Adrenal gland (tissue), 12 donors: ENCODE data around the gene SLC35F6. TPM values are rescaled to one million over a fixed set of nuclear protein-coding genes. Genes with fewer than 3 reads are reported as not detected.

Experiments
- DNase-seq, 7 donors: peaks; one replicate each; pipeline ENCODE4 v3.0.0-alpha.2; 2019 to 2020
- H3K27ac ChIP-seq, 5 donors: fragments of 200-600 bp; sonication (generic) in 4 of 5; 1 replicate in 3 of 5; 2 replicates in 2 of 5; pipeline versions ENCODE4 v1.5.1 to v1.8.0; 2016 to 2020; ENCODE audit warnings: mild to moderate bottlenecking in 1 of 5
- H3K27me3 ChIP-seq: fragments of 200-600 bp; 2 replicates; pipeline ENCODE4 v1.8.0; 2021
- H3K36me3 ChIP-seq, 2 donors: fragments of 200-600 bp; replicated peaks in 1 of 2; 1 replicate in 1 of 2; 2 replicates in 1 of 2; pipeline versions ENCODE4 v1.5.1 to v1.8.0; 2018 to 2022
- H3K4me1 ChIP-seq, 2 donors: fragments of 200-600 bp; replicated peaks in 1 of 2; 1 replicate in 1 of 2; 2 replicates in 1 of 2; pipeline versions ENCODE4 v1.5.1 to v1.8.0; 2018 to 2021
- H3K4me3 ChIP-seq, 4 donors: fragments of 200-600 bp; sonication (generic) in 3 of 4; one replicate each; pipeline ENCODE4 v1.5.1; 2016 to 2018
- H3K9me3 ChIP-seq, 3 donors: fragments of 200-600 bp; sonication (generic) in 1 of 3; replicated peaks in 1 of 3; 1 replicate in 2 of 3; 2 replicates in 1 of 3; pipeline versions ENCODE4 v1.5.1 to v1.8.0; 2016 to 2021
- CTCF ChIP-seq, 6 experiments: fragments of 450-650 bp in 4 of 6; fragments of 200-600 bp in 2 of 6; sonication (generic) in 1 of 6; IDR thresholded peaks; 1 replicate in 5 of 6; 2 replicates in 1 of 6; pipeline versions ENCODE4 v1.5.1 to v1.8.0; 2016 to 2021; ENCODE audit warnings: antibody characterized with exemption in 6 of 6, mild to moderate bottlenecking in 2 of 6, moderate library complexity in 1 of 6
- POLR2A ChIP-seq, 2 donors: fragments of 450-650 bp; IDR thresholded peaks; one replicate each; pipeline ENCODE4 v1.6.1; 2017; ENCODE audit warnings: antibody characterized with exemption in 2 of 2, mild to moderate bottlenecking in 2 of 2, moderate library complexity in 1 of 2
- WGBS, 4 donors: extraction: QIAGEN DNeasy Blood & Tissue Kit in 2 of 4; methylation state at CpG; one replicate each; pipeline versions ENCODE4 v1.1.5 to v1.1.7; 2013 to 2017; 5-methylcytosine and 5-hydroxymethylcytosine counted together
- intact Hi-C, 2 donors: fragments of 100-400 bp; cut with DNase I; formaldehyde crosslinking; loops; one replicate each; pipeline versions ENCODE4 v1.14.1 to v1.15.0; 2022 to 2023
- polyA plus RNA-seq, 3 donors: library from polyadenylated mRNA; stranded (reverse); fragments of 200-250 nt in 2 of 3; fragments of 350-450 nt in 1 of 3; fragmentation: Illumina TruSeq in 1 of 3; extraction: RNeasy Lipid Tissue Mini Kit (QIAGEN cat#74804) in 1 of 3; gene quantifications; one replicate each; pipeline ENCODE4 v1.2.3, GENCODE V29; 2013 to 2014
- total RNA-seq, 9 donors: library from RNA; depleted of rRNA in 4 of 9; stranded (reverse); fragments of >200 nt in 4 of 9; fragments of 120-200 nt in 1 of 9; fragmentation: NEBNext Ultra II Directional in 1 of 9; extraction: Animal tissue kit (Norgen Biotek cat#: 25700) in 1 of 9; gene quantifications; one replicate each; pipeline versions ENCODE4 v1.1.0 to v1.2.4, GENCODE V29; 2013 to 2023
- donor health status: healthy with polysubstance abuse.
- donor health status: Bipolar disorder and iron deficiency.
- donor health status: DM: yes; HTN: yes; CAD: no.
- donor health status: DM: no; HTN: no; CAD: no.
- donor health status: DM: no; HTN: no; CAD: no.
- donor health status: DM: yes; HTN: yes; CAD: no.

Gene SLC35F6
- total and polyA plus RNA-seq, 12 donors: 20.0 to 92.4 (median 56.7) TPM

- no peak for TF ChIP-seq CTCF (IDR thresholded peaks at IDR 0.05)
- TF ChIP-seq POLR2A (IDR thresholded peaks at IDR 0.05): no peak
- WGBS, 4 donors: 66 to 93% (median 77%) methylated on average over 4 of the region's 4 CpGs
- no peaks in the 10 kb centered on the region for H3K4me1 ChIP-seq
Measured at GRCh38 chr2:26801328-26801727, 37.2 kb downstream of the SLC35F6 start.

GRCh38 chr2:26801796-26802195 is 37.7 kb downstream of the SLC35F6 start:
- Histone ChIP-seq H3K27ac (no peak overlapping the region), H3K36me3 (no peaks in the 10 kb centered on the region), H3K27me3 (no peaks in the 10 kb centered on the region), H3K9me3 (no peaks in the 10 kb centered on the region), H3K4me1 (no peaks in the 10 kb centered on the region), H3K4me3 (no peak overlapping the region)
- intact Hi-C loops: no loop called here
- TF ChIP-seq POLR2A (IDR thresholded peaks at IDR 0.05): no peak
- no peak for TF ChIP-seq CTCF (IDR thresholded peaks at IDR 0.05)
- DNase-seq: no peak
- WGBS, 4 donors: 92 to 96% (median 93%) methylated on average over 7 of the region's 7 CpGs

More at GRCh38 chr2:26801328-26801727, 37.2 kb downstream of the SLC35F6 start:
- DNase-seq: no peak
- Histone ChIP-seq H3K4me3 (no peak overlapping the region), H3K27ac (no peak overlapping the region), H3K9me3 (no peaks in the 10 kb centered on the region), H3K36me3 (no peaks in the 10 kb centered on the region), H3K27me3 (no peaks in the 10 kb centered on the region)
- intact Hi-C loops: no loop called here

GRCh38 chr2:26805241-26805676 is 41.2 kb downstream of the SLC35F6 start:
- Histone ChIP-seq H3K9me3 (no peaks in the 10 kb centered on the region), H3K4me1 (no peaks in the 10 kb centered on the region), H3K36me3 (no peaks in the 10 kb centered on the region), H3K27ac (no peak overlapping the region), H3K4me3 (no peak overlapping the region), H3K27me3 (no peaks in the 10 kb centered on the region)
- no peak for TF ChIP-seq POLR2A (IDR thresholded peaks at IDR 0.05)
- TF ChIP-seq CTCF (IDR thresholded peaks at IDR 0.05): no peak
- no peak for DNase-seq
- WGBS, 4 donors: 50 to 80% (median 59%) methylated on average over 5 of the region's 5 CpGs
- intact Hi-C loops: no loop called here

GRCh38 chr2:26807788-26808460 is 43.8 kb downstream of the SLC35F6 start:
- no peak overlapping the region for H3K4me3 ChIP-seq
- intact Hi-C loops: no loop called here
- H3K4me1 ChIP-seq: no peaks in the 10 kb centered on the region
- H3K36me3 ChIP-seq: no peaks in the 10 kb centered on the region
- H3K27ac ChIP-seq: no peak overlapping the region
- WGBS, 4 donors: 61 to 100% (median 65%) methylated on average over 1 to 2 of the region's 2 CpGs
- no peaks in the 10 kb centered on the region for H3K27me3 ChIP-seq
- no peak for DNase-seq
- no peaks in the 10 kb centered on the region for H3K9me3 ChIP-seq
- TF ChIP-seq POLR2A (IDR thresholded peaks at IDR 0.05) (no peak), CTCF (IDR thresholded peaks at IDR 0.05) (no peak)
